ENCODE measurements around the gene POLR3B.
A peak's percentile ranks its signal among the peaks of the same experiment; 100 is the strongest.
"Not testable (repeated sequence)": the region's sequence is repeated elsewhere in the genome, so short reads cannot be mapped to it uniquely, and the experiment has no call there.

Gene POLR3B

DNA sequence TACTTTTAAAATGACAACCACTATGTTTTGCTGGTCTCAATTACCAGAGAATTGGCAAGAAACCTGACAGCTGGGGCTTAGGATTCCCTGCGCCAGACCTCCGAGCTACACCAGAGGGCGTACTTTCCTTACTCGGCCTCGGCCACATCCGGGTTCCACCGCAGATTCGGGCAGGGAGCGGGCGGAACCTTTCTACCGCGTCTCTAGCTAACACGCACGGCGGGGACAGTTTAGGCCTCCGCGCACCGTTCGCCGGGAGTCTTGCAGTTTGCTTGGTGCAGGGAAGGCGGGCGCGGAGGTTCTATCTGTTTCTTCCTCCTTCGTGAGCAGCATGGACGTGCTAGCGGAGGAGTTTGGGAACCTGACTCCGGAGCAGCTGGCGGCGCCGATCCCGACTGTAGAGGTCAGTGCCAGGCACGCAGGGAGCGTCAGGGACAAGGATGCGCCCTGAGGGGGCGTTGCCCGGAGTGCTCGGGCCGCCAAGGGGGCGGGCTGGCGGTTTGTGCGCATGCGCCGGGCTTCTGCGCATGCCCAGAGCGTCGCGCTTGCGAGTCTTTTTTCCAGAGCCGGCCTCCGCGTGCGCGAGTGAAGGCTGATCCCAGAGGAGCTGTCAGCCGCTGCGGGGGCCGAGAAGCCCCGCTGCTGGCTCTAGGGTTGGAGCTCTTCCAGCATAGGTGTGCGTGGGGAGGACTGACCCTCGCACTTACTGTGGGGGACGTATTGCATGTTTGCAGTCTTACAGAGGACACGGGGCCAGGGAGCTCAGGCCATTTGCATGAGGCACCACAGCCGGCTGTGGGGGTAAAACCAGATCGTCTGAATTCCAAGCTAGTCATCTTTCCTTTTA is at the start of gene POLR3B:
Gene POLR3B (plus strand): TSS at position 200 of the 847 bp plus-strand sequence. CDS start 132 bp downstream, at position 332.
- peak; percentile 98 for DNase-seq (ENCODE audit: low spot score)

DNA sequence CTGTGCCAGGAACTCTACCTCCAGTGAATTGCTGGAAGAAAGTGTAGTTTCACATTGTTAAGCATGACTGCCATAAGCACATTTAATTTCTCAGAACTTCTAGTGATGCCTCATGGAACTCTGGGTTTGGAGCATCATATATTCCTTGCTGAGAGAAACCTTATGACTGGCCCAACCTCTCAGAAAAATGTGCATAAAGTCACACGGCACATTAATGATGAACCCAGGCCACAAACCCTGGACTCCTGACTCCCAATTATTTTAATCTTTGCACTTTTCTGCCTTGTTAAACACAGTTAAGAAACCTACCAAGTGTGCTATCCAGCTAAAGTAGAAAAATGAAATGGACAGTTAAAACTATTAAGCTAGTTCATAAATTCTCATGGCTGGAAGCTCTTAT is 49.4 kb upstream of the POLR3B start:
- DNase-seq (ENCODE audit: low spot score) = no peak

DNA sequence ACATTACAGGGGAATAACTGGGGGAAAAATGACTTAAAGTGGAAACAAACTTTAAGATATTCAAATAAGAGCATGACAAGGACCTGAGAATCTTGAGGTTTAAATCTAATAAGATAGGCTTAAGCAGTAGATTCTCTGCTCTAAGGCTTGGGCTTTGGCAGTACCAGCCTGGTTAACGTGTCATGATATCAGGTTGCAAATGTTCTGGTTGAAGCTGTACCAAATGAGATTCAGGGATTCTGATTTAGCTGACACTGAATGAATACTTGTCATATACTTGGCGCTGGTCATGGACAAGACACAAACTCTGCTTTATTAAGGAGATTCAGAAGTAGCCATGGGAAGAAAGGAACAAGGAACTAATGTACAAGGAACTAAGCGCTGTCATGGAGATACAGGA is 48.9 kb upstream of the POLR3B start:
- no peak for DNase-seq (ENCODE audit: low spot score)

DNA sequence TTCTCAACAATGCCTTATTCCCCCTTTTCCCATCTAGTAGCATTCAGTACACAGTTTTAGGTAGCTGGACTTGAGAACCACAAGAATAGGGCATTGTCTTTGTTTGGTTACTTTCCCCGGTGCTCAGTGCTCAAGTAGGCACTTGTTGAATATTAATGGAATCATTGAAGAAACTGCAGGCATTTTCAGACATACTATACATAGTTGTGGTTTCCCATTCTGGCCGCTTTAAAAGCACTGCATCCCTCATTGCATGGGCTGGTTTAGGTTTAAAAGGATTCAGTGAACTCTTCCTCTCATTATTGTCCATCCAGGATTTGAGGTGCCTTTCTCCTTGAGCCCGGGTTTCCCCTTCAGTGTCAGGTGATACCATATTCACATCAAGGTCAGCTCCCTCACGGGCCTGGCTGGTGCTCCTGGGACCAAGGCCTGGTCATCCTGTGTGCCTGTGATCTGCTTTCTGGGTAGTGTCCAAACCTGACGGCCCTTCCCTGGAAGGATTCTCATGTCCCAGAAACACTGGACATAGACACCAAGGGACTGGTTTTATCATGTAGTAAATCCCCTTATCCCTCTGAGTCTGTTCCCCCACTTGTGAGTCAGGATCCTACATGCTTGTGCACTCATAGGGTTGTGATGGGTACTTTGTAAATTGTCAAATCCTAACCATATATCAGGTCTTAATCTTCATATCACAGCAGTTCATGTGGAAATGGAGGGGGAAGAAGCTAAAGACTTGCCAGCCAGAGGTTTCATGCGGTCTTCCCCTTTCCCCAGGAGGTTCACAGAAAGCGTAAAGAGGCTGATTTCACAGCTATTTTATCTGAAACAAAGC is 47.7 kb upstream of the POLR3B start:
- DNase-seq (ENCODE audit: low spot score) = no peak

DNA sequence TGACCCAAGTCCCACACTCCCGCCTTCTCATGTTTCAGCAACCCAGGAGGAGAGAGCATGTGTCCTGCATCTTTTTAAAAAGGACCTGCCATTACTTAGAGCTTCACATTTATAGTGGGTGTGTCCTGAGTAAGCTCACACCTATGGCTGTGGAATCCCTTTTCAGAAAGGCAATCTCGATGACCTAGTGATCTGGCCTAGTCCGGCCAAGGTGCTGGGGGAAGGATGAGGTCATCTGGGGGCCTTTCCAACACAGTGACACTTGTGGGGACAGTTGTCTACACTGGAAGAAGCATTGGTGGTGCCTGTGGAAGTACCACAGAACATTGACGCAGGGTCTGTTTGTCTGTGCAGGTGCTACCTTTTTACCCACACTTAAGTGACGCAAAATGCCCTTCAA is 46.9 kb upstream of the POLR3B start:
- no peak for DNase-seq (ENCODE audit: low spot score)

DNA sequence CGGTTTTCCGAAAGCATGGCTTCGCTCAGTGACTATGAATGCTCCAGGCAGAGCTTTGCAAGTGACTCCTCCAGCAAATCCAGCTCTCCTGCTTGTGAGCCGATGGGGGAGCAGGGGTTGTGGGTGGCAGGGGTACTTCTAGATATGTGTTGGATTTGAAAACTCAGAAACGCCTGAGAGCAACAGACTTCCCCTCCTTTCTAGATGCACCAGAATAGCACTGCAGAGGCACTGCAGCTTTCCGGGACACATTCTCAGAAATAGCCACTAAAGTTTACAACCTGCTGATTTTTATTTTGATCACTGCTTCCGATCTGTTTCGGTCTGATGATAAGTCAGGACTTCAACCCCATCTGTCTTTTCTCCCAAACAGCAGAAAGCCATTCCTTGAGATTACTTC is 46.4 kb upstream of the POLR3B start:
- DNase-seq (ENCODE audit: low spot score) = no peak

DNA sequence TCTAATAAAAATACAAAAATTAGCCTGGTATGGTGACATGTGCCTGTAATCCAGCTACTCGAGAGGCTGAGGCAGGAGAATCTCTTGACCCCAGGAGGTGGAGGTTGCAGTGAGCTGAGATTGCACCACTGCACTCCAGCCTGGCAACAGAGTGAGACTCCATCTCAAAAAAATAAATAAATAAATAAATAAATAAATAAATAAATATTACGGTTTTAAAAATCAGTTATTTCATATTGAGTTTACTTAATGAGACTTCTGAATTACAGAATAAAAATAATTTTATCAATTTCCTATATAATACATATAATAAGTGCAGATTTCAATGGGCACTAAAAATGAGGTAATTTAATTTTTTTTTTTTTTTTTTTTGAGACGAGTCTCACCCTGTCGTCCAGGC is 44.1 kb upstream of the POLR3B start:
- not testable (repeated sequence) for DNase-seq (ENCODE audit: low spot score)

DNA sequence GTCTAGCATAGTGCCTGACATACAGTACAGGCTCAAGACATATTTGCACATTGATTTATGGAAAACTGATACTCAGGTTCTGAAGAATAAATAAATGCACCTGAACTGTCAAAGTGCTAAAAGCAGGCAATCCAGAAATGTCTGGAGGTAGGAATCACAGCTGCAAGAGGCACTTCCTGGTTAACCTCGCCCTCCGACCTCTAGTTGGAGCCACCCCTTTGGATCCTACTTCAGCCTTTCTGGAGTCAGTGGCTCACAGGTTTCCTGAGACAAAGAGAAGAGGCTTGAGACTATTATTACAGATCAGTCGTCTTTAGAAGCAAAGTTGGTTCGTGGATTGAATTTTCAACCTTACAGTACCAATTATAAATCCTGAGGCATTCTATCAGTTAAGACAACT is 42.0 kb upstream of the POLR3B start:
- no peak for DNase-seq (ENCODE audit: low spot score)

DNA sequence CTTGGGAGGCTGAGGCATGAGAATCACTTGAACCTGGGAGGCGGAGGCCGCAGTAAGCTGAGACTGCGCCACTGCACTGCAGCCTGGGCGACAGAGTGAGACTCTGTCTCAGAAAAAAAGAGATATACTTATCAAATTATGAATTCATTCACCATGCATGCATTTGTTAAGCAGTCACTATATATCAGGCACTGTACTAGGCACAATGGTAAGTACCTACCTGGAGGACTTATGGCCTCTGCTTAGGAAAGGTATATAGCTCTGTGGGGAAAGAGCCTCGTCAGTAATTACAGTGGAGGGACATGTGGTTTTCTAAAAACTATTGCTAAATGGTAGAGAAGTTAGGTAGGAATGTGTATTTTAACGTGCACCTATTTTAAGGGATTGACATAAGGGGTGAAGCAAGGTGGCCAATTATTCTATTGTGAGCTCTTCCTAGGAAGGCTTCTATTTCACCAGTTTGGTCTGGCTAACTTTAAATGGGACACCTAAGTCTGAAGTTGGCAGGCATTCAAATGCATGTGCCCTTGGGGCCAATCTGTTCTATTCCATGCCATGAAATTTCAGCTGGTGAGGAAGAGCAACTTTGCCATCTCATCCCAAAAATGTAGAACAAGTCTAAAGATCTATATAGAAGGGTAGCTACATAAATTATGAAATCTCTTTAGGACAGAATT is 40.0 kb upstream of the POLR3B start:
- DNase-seq (ENCODE audit: low spot score) = no peak

DNA sequence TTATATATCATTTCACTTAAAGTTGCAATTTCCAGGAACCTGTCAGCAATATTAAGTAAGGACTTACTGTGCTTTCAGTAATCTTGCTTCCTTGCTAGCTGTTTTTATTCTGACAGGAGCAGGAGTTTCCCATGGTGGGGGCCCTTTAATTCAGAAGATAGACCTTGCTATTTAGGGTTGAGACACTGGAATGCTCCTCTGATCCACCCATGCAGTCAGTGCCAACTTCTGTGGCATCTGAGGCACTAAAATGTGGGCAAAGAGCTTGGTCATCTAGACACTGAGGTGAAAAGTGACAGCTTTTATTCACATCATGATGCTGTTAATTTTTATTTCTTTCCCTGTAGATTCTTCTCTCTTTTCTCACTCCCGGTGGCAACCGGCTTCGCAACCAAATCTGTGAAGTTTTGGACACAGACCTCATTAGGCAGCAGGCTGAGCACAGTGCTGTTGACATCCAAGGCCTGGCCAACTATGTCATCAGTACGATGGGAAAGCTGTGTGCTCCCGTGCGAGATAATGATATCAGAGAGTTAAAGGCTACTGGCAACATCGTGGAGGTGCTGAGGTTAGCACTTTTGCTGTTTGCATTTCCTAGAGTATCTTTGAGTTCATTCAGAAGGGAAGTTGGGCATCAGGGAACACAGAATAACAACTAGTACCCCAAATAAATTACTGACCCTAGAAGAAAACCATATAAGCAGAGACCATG is 36.3 kb upstream of the POLR3B start:
- no peak for DNase-seq (ENCODE audit: low spot score)

DNA sequence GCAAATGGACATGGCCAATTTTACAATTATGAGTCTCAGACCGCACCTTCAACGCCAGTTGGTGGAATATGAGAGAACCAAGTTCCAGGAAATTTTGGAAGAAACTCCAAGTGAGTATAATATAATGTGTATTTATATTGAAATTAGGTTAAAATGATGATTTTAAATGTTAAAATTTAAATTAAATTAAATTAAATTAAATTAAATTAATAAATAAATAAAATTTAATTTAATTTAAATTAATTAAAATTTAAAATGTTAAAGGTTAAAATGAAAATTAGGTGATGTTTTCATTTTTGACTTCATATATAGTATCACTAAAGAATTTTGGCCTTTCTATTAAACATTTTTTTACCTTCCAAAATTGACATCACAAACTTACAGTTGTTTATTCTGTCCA is 34.0 kb upstream of the POLR3B start:
- no peak for DNase-seq (ENCODE audit: low spot score)

DNA sequence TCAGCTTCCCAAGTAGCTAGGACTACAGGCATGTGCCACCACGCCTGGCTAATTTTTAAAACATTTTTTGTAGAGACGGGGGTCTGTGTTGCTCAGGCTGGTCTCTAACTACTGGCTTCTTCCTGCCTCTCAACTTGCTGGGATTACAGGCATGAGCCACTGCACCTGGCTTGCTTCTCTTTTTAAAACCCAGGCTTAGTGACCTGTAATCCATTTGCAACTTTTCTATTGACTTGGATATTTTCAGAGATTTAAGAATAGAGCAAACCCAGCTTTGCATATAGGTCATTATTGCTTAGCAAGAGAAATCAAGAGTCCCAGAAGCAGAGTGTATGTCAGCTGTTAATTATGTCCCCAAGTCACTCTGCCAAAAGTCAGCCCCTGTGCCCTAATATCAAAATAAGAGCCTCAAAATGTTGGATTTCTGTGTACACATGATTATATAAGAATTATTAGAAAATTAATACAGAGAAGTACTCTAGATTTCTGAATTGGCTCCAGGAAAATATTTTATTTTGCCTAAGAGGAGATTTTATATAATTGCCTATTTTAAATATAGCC is 30.2 kb upstream of the POLR3B start:
- no peak for DNase-seq (ENCODE audit: low spot score)

DNA sequence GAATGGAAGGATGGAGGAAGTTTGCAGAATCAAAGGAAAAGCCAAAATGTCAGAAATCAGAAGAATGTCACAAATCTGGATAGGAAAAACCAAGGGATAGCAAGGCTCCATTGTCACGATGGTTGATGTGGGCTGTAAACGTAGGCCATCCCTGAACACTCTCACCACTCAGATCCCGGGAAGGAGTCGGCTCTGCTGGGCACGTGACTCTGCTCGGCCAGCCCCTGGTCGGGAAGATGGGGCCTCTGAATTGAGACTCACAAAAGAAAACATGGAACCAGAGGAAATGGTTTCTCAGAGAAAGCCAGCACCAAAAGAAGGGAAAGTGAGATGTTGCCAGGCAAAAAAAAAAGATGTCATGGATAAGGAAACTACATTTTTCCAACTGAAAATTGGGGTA is 28.8 kb upstream of the POLR3B start:
- no peak for DNase-seq (ENCODE audit: low spot score)

DNA sequence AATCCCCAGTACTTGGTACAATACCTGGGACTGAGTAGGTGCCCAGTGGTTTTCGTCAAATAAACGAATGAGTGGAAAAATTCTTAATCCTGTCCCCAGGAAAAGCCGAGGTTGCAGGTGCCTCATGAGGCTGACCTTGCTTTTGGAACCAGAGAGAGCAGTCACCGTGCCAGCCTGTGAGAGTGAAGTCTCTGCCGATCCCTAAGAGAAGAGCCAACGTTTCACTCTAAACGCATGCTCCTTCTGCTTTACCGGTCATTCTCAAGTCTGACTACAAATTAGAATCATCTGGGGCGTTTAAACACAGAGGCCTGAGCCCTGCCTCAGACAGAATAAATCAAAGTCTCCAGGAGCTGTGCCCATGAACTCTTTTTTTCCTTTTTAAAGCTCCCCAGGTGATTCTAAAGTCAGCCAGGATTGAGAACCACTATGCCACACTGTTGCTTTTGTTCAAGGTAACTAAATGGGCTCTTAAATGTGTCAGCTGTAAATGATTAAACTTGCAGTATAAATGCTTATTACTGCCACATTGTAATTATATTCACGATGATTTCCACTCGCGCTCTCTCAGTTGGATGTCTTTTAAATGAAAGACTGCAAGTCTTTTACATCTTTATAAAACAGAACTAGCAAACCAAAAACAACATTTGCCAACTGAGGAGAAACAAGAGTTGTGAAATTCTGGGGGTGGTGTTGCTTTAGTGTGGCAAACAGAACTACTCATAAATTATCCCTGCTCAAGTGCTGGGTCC is 28.1 kb upstream of the POLR3B start:
- DNase-seq (ENCODE audit: low spot score) = no peak

DNA sequence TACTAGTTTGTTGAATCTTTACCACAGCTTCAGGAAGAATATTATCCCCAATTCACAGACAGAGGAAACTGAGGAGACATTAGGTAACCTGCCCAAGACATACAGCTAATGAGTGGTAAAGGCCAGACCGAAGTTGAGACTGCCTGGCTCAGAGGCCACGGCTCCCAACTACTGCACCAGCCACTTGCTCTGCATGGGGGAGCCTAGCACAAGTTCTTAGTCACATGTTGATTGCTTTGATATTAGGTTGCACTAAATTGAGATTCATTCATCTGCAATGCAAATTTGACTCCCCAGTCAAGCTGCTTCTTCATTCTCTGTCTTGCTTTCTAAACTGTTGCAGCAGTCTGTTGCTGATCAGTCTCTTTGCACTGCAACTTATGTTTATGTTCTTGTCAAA is 25.9 kb upstream of the POLR3B start:
- no peak for DNase-seq (ENCODE audit: low spot score)

DNA sequence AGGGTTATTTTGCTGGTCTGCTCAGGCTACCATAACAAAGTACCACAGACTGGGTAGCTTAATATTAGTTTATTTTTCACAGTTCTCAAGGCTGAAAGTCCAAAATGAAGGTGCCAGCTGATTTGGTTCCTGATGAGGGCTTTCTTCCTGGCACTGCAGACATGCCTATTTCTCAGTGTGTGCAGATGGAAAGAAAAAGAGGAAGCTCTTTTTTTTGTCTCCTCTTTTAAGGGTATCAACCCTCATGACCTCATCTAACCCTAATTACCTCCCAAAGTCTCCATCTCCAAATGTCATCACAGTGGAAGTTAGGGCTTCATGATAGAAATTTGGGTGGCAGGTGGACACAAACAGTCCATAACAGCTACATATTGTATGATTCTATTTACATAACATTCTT is 25.0 kb upstream of the POLR3B start:
- no peak for DNase-seq (ENCODE audit: low spot score)

DNA sequence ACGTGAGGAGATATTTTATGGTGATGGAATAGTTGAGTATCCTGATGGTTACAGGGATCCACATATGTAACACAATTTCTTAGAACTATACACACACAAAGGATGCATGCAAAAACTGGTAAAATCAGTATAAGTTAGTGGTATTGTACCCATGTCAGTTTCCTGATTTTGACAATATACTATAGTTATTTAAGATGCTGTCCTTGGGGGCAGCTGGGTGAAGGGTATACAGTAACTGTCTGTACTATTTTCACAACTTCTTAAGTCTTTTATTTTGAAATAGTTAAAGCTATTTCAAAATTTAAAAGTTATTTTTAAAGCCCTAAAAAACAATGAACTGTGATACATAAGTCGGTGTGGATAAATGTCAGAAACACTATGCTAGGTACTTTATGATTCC is 24.5 kb upstream of the POLR3B start:
- no peak for DNase-seq (ENCODE audit: low spot score)

DNA sequence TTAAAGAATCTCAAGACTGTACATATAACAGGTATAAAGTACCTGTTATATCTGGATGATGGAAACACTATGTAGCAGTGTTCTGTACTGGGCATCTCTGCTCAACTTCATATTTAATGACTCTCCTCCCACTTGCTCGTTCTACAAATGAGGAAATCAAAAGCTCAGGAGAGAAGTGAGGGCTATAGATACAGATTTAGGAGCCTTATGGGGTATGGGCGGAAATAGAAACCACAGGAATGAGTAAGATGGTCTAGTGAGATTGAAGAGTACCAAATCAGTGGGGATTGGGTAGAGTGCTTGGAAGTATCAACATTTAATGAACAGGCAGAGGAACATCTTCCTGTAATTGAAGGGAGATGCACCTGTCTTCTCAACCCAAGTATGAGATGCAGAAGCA is 23.8 kb upstream of the POLR3B start:
- DNase-seq (ENCODE audit: low spot score) = no peak

DNA sequence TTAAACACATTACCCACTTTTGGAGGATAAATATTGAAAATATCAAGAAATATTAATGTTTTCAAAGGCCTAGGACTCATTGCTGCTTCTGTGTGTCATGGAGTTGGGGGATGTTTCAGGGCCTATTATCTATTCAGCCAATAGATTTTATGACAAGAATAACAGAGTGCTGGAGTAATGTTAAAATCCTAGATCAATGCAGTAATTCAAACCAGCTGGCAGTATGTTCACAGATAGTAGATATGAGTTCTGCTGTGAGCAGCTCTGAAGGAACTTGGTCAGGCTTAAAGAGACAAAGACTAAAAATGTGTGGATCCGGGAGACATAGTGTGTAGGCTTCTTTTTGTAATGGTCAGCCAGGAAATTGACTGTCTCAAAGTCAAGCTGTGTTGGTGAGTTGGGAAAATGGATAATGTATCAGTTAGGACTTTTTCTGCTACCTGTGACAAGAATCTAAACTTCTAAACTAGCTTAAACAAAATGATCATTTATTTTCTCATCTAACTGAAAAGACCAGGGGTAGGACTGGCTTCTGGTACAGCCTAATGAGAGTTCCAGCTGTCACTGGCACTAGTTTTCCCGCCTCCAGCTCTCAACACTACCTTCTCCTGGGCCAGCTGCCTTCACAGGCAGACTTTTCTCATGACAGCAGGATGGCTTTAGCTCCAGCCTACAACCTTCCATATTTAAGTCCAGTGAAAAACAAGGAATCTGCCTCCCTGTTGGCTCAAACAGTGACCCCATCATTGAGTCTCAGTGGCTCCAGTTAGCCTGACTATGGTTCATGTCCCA is 16.3 kb upstream of the POLR3B start:
- no peak for DNase-seq (ENCODE audit: low spot score)
